Embryonic facial prominence (tissue), 1 donor: Measurements from ENCODE around the gene GABRR3.

ENCODE experiments used
- DNase-seq: peaks from one replicate; pipeline ENCODE4 v3.0.0-alpha.2; 2016; ENCODE audit errors: extremely low spot score

Gene GABRR3

DNA sequence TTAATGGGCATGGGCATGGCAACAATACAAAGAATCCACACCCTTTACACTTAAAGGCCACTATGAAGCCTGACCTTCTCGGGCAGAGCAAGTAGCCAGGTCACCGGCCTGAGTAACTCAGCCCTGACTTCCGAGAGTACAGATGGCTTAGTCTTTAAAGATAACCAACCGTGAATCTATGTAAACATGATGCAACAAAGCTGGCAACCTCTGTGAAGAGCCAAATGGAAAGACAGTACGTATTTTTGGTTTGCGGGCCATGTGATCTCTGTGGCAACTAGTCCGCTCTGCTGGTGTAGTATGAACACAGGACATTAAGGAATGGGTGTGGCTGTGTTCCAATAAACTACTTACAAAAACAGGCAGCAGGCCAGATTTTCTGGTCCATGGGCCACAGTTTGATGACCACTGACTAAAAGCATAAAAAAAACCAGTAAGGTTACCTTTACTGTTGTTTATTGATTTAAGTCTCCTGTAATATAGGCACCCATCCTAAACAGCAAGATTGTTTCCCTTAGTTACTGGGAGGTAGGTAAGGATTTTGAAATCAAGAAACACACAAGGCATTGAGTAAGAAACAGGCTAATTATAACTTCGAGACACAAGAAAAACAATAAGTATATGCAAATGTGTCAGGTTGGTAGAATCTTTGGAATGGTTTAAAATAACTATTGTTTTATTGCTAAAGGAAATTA lies 77.4 kb downstream of the GABRR3 start:
- no peak for DNase-seq

DNA sequence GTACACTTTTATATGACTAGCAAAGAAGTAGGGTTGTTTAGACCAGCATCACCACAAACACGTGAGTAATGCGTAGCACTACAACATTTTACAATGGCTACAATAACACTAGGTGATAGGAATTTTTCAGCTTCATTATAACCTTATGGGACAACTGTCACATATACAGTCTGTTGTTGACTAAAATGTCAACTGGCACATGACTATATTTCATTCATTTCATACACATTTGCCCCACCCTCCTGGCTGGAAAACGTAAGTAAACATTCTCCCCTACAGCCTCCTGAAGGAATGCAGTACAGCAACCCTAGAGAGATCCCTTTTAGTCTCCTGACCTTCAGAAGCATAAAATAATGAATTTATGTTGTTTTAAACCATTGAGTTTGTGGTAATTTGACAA lies 79.1 kb downstream of the GABRR3 start:
- no peak for DNase-seq

GRCh38 chr3:97954228-97954827 lies 80.8 kb downstream of the GABRR3 start:
- no peak for DNase-seq

DNA sequence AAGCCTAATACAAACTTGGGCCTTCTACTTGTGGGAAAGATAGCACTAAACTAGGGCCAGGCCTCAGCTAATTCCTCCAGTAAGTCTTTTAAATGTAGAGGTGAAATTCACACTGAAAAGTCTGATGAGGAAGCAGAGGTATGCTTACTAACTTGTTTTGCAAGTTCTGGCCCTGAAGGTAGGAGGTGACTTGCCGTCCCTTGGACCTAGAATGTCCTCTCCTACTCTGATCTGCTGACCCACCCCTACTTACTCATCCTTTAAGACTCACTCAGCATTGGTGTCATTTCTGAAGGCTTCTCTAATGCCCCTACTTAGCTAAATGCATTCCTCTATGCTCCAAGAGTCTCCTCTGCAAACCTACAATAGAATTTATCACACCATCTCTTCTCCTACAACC lies 82.2 kb downstream of the GABRR3 start:
- DNase-seq, result no peak

- DNase-seq, result no peak
These were observed 82.8 kb downstream of the GABRR3 start for GRCh38 chr3:97952280-97952679.

DNA sequence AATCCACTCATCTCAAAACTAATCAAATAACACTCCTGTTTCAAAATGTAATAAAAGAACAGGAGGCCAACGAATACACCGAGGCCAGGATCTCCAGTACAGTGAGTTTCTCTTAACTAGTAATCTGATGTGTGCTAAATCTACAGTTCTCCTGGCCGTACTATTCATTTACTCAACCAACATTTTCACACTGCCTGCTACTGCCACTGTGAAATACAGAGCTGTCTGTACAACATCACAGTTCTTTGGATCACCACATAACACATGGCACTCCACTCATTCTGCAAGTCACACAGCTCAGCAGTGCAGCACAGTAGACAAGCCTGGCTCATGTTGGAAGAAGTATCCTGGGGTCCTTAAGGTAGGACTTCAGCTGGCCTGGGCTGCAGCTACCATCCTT lies 84.8 kb downstream of the GABRR3 start:
- no peak for DNase-seq

DNA sequence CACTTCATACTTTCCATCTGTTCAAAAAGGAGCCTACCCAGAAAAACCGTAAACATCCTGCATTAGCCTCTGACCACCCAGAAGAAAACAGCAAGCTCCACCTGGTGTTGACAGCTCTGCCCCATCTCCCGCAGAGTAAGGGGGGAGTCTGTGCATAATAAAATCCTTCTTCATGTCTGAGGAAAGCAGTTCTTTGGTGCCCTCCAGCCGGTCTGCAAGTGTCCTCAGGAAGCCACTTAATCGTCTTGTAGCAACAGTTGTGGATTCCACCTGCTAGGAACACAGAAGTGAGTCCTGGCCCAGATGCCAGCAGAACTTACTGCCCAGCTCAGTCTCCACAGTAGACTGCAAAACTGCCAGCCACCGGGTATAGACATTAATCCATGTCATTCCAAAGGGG lies 85.4 kb downstream of the GABRR3 start:
- no peak for DNase-seq

GRCh38 chr3:97949110-97949485 lies 86.0 kb downstream of the GABRR3 start:
- DNase-seq, result no peak

- DNase-seq, result no peak
These were observed 86.6 kb downstream of the GABRR3 start for GRCh38 chr3:97948351-97949109.

DNA sequence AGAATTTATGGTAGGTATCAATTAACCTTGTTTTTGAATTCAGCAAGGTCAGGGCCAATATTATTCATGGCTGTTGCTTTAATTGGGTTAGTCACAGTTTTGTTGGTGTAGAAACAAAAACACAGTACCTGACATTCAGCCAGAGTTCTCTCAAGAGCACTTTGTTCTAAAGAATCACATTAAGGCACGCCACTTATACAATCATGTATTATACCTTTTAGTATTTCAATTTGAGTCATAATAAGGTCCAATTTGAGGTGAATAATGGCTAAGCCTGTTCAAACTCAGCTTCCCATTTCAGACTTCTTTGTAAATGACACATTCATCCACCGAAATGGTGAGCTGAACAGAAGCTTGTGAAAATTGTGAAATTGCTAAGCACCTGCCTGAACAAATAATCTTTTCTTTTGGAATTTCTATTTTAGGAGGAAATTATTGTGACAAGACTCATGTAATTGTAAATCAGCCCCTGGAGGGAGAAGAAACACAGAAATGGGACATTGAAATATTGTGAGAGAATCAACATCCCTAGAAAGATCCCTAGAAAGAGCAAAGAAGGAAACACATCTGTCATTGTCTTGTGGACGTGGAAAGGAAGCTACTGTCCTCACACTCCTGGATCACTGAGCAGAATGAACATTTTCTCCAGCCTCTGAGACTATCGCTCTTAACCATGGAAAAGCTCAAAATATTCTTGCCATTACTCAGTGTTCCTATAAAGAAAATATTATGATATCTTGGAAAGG lies 92.1 kb downstream of the GABRR3 start:
- no peak for DNase-seq

DNA sequence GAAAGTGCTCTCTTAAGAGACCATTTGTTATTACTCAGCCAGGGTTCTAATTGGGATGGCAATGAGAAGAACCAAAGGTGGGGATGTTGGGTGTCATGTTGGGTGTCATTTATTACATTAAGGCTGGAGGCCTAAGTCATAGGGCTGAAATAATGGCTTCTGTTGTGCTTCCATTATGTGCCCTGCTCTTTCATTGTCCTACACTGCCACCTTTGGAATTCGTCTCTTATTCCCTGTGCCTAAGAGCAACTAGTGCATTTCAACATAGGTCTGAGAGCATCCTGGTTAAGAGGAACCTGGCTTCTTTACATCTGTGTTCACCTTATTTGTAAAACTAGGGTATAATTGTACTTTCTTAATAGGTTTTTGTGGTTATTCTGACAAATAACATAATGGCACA lies 95.1 kb downstream of the GABRR3 start:
- DNase-seq, result no peak

- DNase-seq, result no peak
These were observed 95.7 kb downstream of the GABRR3 start for GRCh38 chr3:97939401-97939800.

- DNase-seq, result no peak
These were observed 96.7 kb downstream of the GABRR3 start for GRCh38 chr3:97938444-97938843.

GRCh38 chr3:97937205-97937604 lies 97.9 kb downstream of the GABRR3 start:
- no peak for DNase-seq

- no peak for DNase-seq
These were observed 99.3 kb downstream of the GABRR3 start for GRCh38 chr3:97935842-97936241.
